A549 (cell line): Measurements from ENCODE around the gene MAN1C1. TPM values are rescaled to one million over a fixed set of nuclear protein-coding genes. Genes with fewer than 3 reads are reported as not detected.

Experiments used
- ATAC-seq, 2 experiments: fragments of 200-7000 bp in 1 of 2; fragments of >200 bp in 1 of 2; cut with Nextera tagmentation in 1 of 2; cut with Tn5 transposase in 1 of 2; 3 replicates each; pipeline versions ENCODE4 v1.8.0 to v1.9.1; 2018 to 2020; ENCODE audit warnings: mild to moderate bottlenecking in 1 of 2, moderate library complexity in 1 of 2
- CTCF ChIA-PET: fragments of 300-600 bp; sonication (Branson Sonifier 250); formaldehyde crosslinking; extraction: SDS; loops from one replicate; lab custom pipeline; 2021; ENCODE audit warnings: antibody characterized with exemption, inconsistent platforms; lab: Yijun Ruan, JAX
- POLR2A ChIA-PET: fragments of 350-600 bp; formaldehyde crosslinking; extraction: SDS; loops from one replicate; lab custom pipeline; 2021; ENCODE audit warnings: antibody characterized with exemption, inconsistent platforms; lab: Yijun Ruan, JAX
- DNase-seq, 2 experiments: peaks; one replicate each; pipeline versions ENCODE4 v3.0.0 to v3.0.0-alpha.2; 2011 to 2016; ENCODE audit warnings: low read depth in 1 of 2, low spot score in 1 of 2
- FAIRE-seq: peaks from 2 replicates; lab custom pipeline; 2011; peaks lifted over from hg19 to GRCh38; lab: Jason Lieb, UNC
- H3K27ac ChIP-seq, 2 experiments: fragments of >200 bp; sonication (Bioruptor Twin); formaldehyde crosslinking; 3 replicates each; pipeline ENCODE4 v1.5.1; 2016 to 2017
- H3K4me1 ChIP-seq: fragments of >200 bp; sonication (Bioruptor Twin); formaldehyde crosslinking; 3 replicates; pipeline ENCODE4 v1.6.1; 2016
- H3K4me2 ChIP-seq: fragments of >200 bp; sonication (Bioruptor Twin); formaldehyde crosslinking; 3 replicates; pipeline ENCODE4 v1.6.1; 2016
- H3K4me3 ChIP-seq: fragments of >200 bp; sonication (Bioruptor Twin); formaldehyde crosslinking; 3 replicates; pipeline ENCODE4 v1.5.1; 2016
- H3K9me3 ChIP-seq: fragments of >200 bp; sonication (Bioruptor Twin); formaldehyde crosslinking; 3 replicates; pipeline ENCODE4 v1.6.1; 2016
- CBX2 ChIP-seq: fragments of 200-600 bp; sonication (generic); IDR thresholded peaks from 2 replicates; pipeline ENCODE4 v1.6.1; 2016; ENCODE audit warnings: low read depth, mild to moderate bottlenecking, borderline replicate concordance
- CEBPB ChIP-seq, 2 experiments: fragments of >200 bp in 1 of 2; sonication (Bioruptor Twin) in 1 of 2; formaldehyde crosslinking in 1 of 2; IDR thresholded peaks; 2 replicates each; pipeline ENCODE4 v1.6.1; 2012 to 2016
- CTCF ChIP-seq: fragments of >200 bp; sonication (Bioruptor Twin); formaldehyde crosslinking; IDR thresholded peaks from 3 replicates; pipeline ENCODE4 v1.5.1; 2016
- E2F6 ChIP-seq: IDR thresholded peaks from 2 replicates; pipeline ENCODE4 v1.6.1; 2012; ENCODE audit warnings: low read depth, borderline replicate concordance
- EHF ChIP-seq: fragments of 250-450 bp; sonication (Bioruptor Pico); IDR thresholded peaks from 2 replicates; pipeline ENCODE4 v1.5.0; 2020; ENCODE audit warnings: mild to moderate bottlenecking
- EP300 ChIP-seq, 2 experiments: fragments of >200 bp; sonication (Bioruptor Twin); formaldehyde crosslinking; IDR thresholded peaks; 2 replicates in 1 of 2; 3 replicates in 1 of 2; pipeline ENCODE4 v1.6.1; 2016 to 2017
- FOSB ChIP-seq: fragments of 250-450 bp; sonication (Bioruptor Pico); IDR thresholded peaks from 2 replicates; pipeline ENCODE4 v1.5.0; 2020; ENCODE audit warnings: mild to moderate bottlenecking, moderate library complexity
- FOXS1 ChIP-seq: fragments of 250-450 bp; sonication (Bioruptor Pico); IDR thresholded peaks from 2 replicates; pipeline ENCODE4 v1.5.0; 2020; ENCODE audit warnings: mild to moderate bottlenecking, moderate library complexity
- GATA3 ChIP-seq: IDR thresholded peaks from 2 replicates; pipeline ENCODE4 v1.6.1; 2012; ENCODE audit warnings: borderline replicate concordance
- HDAC2 ChIP-seq: fragments of 200-600 bp; sonication (generic); IDR thresholded peaks from 2 replicates; pipeline ENCODE4 v1.6.1; 2016
- HMGXB4 ChIP-seq: fragments of 250-450 bp; sonication (Bioruptor Pico); IDR thresholded peaks from 2 replicates; pipeline ENCODE4 v1.5.0; 2021; ENCODE audit warnings: mild to moderate bottlenecking, moderate library complexity, borderline replicate concordance
- JUNB ChIP-seq: fragments of >200 bp; sonication (Bioruptor Twin); formaldehyde crosslinking; IDR thresholded peaks from 2 replicates; pipeline ENCODE4 v1.6.1; 2016
- KDM5A ChIP-seq: fragments of 200-600 bp; sonication (generic); IDR thresholded peaks from 2 replicates; pipeline ENCODE4 v1.6.1; 2016; ENCODE audit warnings: antibody characterized with exemption, mild to moderate bottlenecking
- MAFK ChIP-seq: fragments of 450-650 bp; IDR thresholded peaks from 2 replicates; pipeline ENCODE4 v1.6.1; 2014; ENCODE audit not compliant: partially characterized antibody
- MYC ChIP-seq: IDR thresholded peaks from 2 replicates; pipeline ENCODE4 v1.6.1; 2012; ENCODE audit warnings: mild to moderate bottlenecking, inconsistent platforms, low read length, improper control_type of control experiment, borderline replicate concordance
- NR3C1 ChIP-seq: fragments of >200 bp; sonication (Bioruptor Twin); formaldehyde crosslinking; IDR thresholded peaks from 3 replicates; pipeline ENCODE4 v1.6.1; 2017
- PHF8 ChIP-seq: fragments of 200-600 bp; sonication (generic); IDR thresholded peaks from 2 replicates; pipeline ENCODE4 v1.6.1; 2016; ENCODE audit warnings: low read depth, mild to moderate bottlenecking, antibody characterized with exemption, moderate library complexity, borderline replicate concordance
- POLR2A ChIP-seq: IDR thresholded peaks from 2 replicates; pipeline ENCODE4 v1.6.1; 2012; ENCODE audit warnings: mild to moderate bottlenecking, low read length
- POLR2AphosphoS2 ChIP-seq: conservative IDR thresholded peaks from 2 replicates; pipeline ENCODE4 v1.6.1; 2012; ENCODE audit warnings: low read length, improper control_type of control experiment, inconsistent platforms
- RARB ChIP-seq: fragments of 250-450 bp; sonication (Bioruptor Pico); IDR thresholded peaks from 2 replicates; pipeline ENCODE4 v1.8.0; 2021; ENCODE audit warnings: mild to moderate bottlenecking, moderate library complexity
- RCOR1 ChIP-seq: fragments of 150-350 bp; IDR thresholded peaks from 2 replicates; pipeline ENCODE4 v1.6.1; 2014; ENCODE audit warnings: antibody characterized with exemption, low read length, low read depth
- REST ChIP-seq: fragments of 200-600 bp; sonication (generic); IDR thresholded peaks from 2 replicates; pipeline ENCODE4 v1.6.1; 2016; ENCODE audit warnings: antibody characterized with exemption, mild to moderate bottlenecking, moderate library complexity
- SMC3 ChIP-seq: fragments of >200 bp; sonication (Bioruptor Twin); formaldehyde crosslinking; IDR thresholded peaks from 3 replicates; pipeline ENCODE4 v1.6.1; 2018; ENCODE audit warnings: inconsistent platforms
- TP53 ChIP-seq: fragments of 250-450 bp; sonication (Bioruptor Pico); IDR thresholded peaks from 2 replicates; pipeline ENCODE4 v1.5.0; 2021; ENCODE audit warnings: mild to moderate bottlenecking, moderate library complexity
- USF2 ChIP-seq: fragments of 450-650 bp; IDR thresholded peaks from 2 replicates; pipeline ENCODE4 v1.6.1; 2014; ENCODE audit warnings: antibody characterized with exemption
- ZC3H11A ChIP-seq: fragments of 450-650 bp; IDR thresholded peaks from 2 replicates; pipeline ENCODE4 v1.6.1; 2014; ENCODE audit warnings: antibody characterized with exemption, mild to moderate bottlenecking
- ZFP36 ChIP-seq: fragments of 450-650 bp; IDR thresholded peaks from 2 replicates; pipeline ENCODE4 v1.6.1; 2014; ENCODE audit warnings: borderline replicate concordance; ENCODE audit not compliant: partially characterized antibody
- ZNF302 ChIP-seq: fragments of 250-450 bp; sonication (Bioruptor Pico); IDR thresholded peaks from 2 replicates; pipeline ENCODE4 v1.9.0; 2021; ENCODE audit warnings: inconsistent platforms, mild to moderate bottlenecking, moderate library complexity
- ZSCAN20 ChIP-seq: fragments of 250-450 bp; sonication (Bioruptor Pico); IDR thresholded peaks from 2 replicates; pipeline ENCODE4 v1.8.0; 2022; ENCODE audit warnings: mild to moderate bottlenecking, moderate library complexity
- WGBS: methylation state at CpG from one replicate; pipeline ENCODE4 v1.1.6; 2017; ENCODE audit errors: missing lambda C conversion rate; 5-methylcytosine and 5-hydroxymethylcytosine counted together
- polyA plus RNA-seq, 4 experiments: library from polyadenylated mRNA; depleted of rRNA in 3 of 4; stranded (reverse); fragments of >200 nt; fragmentation: RNase III in 1 of 4; extraction: RNeasy Plus Mini Kit Qiagen cat#74134 plus additional on column Dnase treatment in 1 of 4; gene quantifications; 2 replicates in 3 of 4; 3 replicates in 1 of 4; pipeline ENCODE4 v1.2.3, GENCODE V29; 2011 to 2017

Gene MAN1C1
- polyA plus RNA-seq, 2 of the 4 experiments (the other 2 are of a cell fraction): 0.22 to 0.27 TPM

- ChIA-PET POLR2A (no interaction called here), CTCF (interaction anchor here (1.0 kb wide), 1 partner anchor 24 kb away, joined by 3 read pairs; no protein-coding TSS in a partner anchor)
- ATAC-seq: no peak
- Histone ChIP-seq H3K9me3 (peaks cover 10% of the 10 kb centered on the region; the same call in 2 of the 3 replicates), H3K4me1 (no peaks in the 10 kb centered on the region), H3K4me3 (no peak overlapping the region), H3K27ac (no peak overlapping the region), H3K4me2 (no peak overlapping the region)
- FAIRE-seq: no peak
- TF ChIP-seq RARB: no peak
- no peak for TF ChIP-seq SMC3
- TF ChIP-seq POLR2AphosphoS2: no peak
- no peak for TF ChIP-seq CEBPB (IDR thresholded peaks at IDR 0.05)
- TF ChIP-seq USF2: no peak
- TF ChIP-seq NR3C1: no peak
- TF ChIP-seq E2F6: no peak
- no peak for TF ChIP-seq ZC3H11A
- no peak for TF ChIP-seq ZFP36
- TF ChIP-seq CBX2: no peak
- no peak for TF ChIP-seq EHF (CRISPR knock-in tag)
- TF ChIP-seq HDAC2: no peak
- TF ChIP-seq EP300 (IDR thresholded peaks at IDR 0.05): no peak
- TF ChIP-seq TP53 (CRISPR knock-in tag): no peak
- TF ChIP-seq ZSCAN20 (CRISPR knock-in tag): no peak
- no peak for TF ChIP-seq FOXS1 (CRISPR knock-in tag)
- no peak for TF ChIP-seq MAFK
- no peak for TF ChIP-seq FOSB (CRISPR knock-in tag)
- no peak for DNase-seq
- 66% methylated on average over 8 of the region's 8 CpGs for WGBS
These were observed 26.1 kb downstream of the MAN1C1 start for GRCh38 chr1:25642574-25643108.

- ChIA-PET CTCF (no interaction called here), POLR2A (no interaction called here)
- no peaks in the 10 kb centered on the region for H3K4me1 ChIP-seq
- H3K9me3 ChIP-seq: peaks cover 5% of the 10 kb centered on the region; the same call in 1 of the 3 replicates
- H3K4me3 ChIP-seq: no peak overlapping the region
- H3K27ac ChIP-seq: no peak overlapping the region
- H3K4me2 ChIP-seq: no peak overlapping the region
- DNase-seq (no peak), ATAC-seq (no peak), FAIRE-seq (no peak)
- WGBS: 61% methylated on average over 7 of the region's 7 CpGs
- TF ChIP-seq POLR2A (no peak), PHF8 (no peak), CTCF (no peak), ZNF302 (no peak), GATA3 (no peak), MYC (no peak), USF2 (no peak), KDM5A (no peak), HDAC2 (no peak), FOXS1 (CRISPR knock-in tag) (no peak), HMGXB4 (CRISPR knock-in tag) (no peak), CEBPB (IDR thresholded peaks at IDR 0.05) (no peak), RCOR1 (no peak), E2F6 (no peak), REST (no peak), JUNB (no peak)
These were observed 27.3 kb downstream of the MAN1C1 start for GRCh38 chr1:25643929-25644328.
